Ectodermal cell (in vitro differentiated cells): ENCODE data around the gene GTF3C5.
"Not testable (repeated sequence)": the region's sequence is repeated elsewhere in the genome, so short reads cannot be mapped to it uniquely, and the experiment has no call there.

Experiments used
- H3K27ac ChIP-seq: 2 replicates; pipeline ENCODE4 v1.7.0; 2013; ENCODE audit warnings: mild to moderate bottlenecking, low read depth, low read length; ENCODE audit not compliant: insufficient read depth, poor library complexity, severe bottlenecking
- H3K27me3 ChIP-seq: 2 replicates; pipeline ENCODE4 v1.7.0; 2013; ENCODE audit warnings: mild to moderate bottlenecking, low read length; ENCODE audit not compliant: insufficient read depth, control insufficient read depth, poor library complexity, severe bottlenecking
- H3K36me3 ChIP-seq: one replicate; pipeline ENCODE4 v1.7.0; 2013; ENCODE audit warnings: low read length; ENCODE audit not compliant: control insufficient read depth, insufficient read depth
- H3K4me1 ChIP-seq: one replicate; pipeline ENCODE4 v1.7.0; 2013; ENCODE audit warnings: low read length; ENCODE audit not compliant: control insufficient read depth, insufficient read depth
- H3K4me3 ChIP-seq: 2 replicates; pipeline ENCODE4 v1.7.0; 2013; ENCODE audit warnings: low read depth, low read length, control low read depth; ENCODE audit not compliant: insufficient read depth
- H3K9me3 ChIP-seq: 2 replicates; pipeline ENCODE4 v1.7.0; 2013; ENCODE audit warnings: mild to moderate bottlenecking, low read length, moderate library complexity; ENCODE audit not compliant: control insufficient read depth
- WGBS, 2 experiments: methylation state at CpG; one replicate each; pipeline ENCODE4 v1.1.7; 2013; ENCODE audit warnings: missing lambda C conversion rate in 2 of 2; 5-methylcytosine and 5-hydroxymethylcytosine counted together

The GTF3C5 gene

DNA sequence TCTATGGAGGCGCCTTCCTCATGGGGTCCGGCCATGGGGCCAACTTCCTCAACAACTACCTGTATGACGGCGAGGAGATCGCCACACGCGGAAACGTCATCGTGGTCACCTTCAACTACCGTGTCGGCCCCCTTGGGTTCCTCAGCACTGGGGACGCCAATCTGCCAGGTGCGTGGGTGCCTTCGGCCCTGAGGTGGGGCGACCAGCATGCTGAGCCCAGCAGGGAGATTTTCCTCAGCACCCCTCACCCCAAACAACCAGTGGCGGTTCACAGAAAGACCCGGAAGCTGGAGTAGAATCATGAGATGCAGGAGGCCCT lies 34.2 kb downstream of the GTF3C5 start:
- WGBS, 2 experiments = 94 to 97% methylated on average over 17 of the region's 17 CpGs
- H3K27me3 ChIP-seq = no peaks in the 10 kb centered on the region
- no peaks in the 10 kb centered on the region for H3K9me3 ChIP-seq
- H3K4me1 ChIP-seq = peaks cover 11% of the 10 kb centered on the region
- H3K36me3 ChIP-seq = no peaks in the 10 kb centered on the region
- no peak overlapping the region for H3K27ac ChIP-seq
- no peak overlapping the region for H3K4me3 ChIP-seq

DNA sequence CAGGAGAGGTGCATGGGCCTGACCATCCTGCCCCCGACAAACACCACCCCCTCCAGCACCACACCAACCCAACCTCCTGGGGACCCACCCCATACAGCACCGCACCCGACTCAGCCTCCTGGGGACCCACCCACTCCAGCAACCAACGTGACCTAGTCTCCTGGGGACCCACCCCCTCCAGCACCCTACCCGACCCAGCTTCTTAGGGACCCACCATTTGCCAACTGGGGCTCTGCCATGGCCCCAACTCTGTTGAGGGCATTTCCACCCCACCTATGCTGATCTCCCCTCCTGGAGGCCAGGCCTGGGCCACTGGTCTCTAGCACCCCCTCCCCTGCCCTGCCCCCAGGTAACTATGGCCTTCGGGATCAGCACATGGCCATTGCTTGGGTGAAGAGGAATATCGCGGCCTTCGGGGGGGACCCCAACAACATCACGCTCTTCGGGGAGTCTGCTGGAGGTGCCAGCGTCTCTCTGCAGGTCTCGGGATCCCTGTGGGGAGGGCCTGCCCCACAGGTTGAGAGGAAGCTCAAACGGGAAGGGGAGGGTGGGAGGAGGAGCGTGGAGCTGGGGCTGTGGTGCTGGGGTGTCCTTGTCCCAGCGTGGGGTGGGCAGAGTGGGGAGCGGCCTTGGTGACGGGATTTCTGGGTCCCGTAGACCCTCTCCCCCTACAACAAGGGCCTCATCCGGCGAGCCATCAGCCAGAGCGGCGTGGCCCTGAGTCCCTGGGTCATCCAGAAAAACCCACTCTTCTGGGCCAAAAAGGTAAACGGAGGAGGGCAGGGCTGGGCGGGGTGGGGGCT lies 35.6 kb downstream of the GTF3C5 start:
- no peaks in the 10 kb centered on the region for H3K27me3 ChIP-seq
- 95 to 96% methylated on average over 25 of the region's 25 CpGs for WGBS, 2 experiments
- peaks cover 2% of the 10 kb centered on the region for H3K4me1 ChIP-seq
- no peak overlapping the region for H3K4me3 ChIP-seq
- H3K9me3 ChIP-seq = no peaks in the 10 kb centered on the region
- H3K36me3 ChIP-seq = no peaks in the 10 kb centered on the region
- H3K27ac ChIP-seq = no peak overlapping the region

DNA sequence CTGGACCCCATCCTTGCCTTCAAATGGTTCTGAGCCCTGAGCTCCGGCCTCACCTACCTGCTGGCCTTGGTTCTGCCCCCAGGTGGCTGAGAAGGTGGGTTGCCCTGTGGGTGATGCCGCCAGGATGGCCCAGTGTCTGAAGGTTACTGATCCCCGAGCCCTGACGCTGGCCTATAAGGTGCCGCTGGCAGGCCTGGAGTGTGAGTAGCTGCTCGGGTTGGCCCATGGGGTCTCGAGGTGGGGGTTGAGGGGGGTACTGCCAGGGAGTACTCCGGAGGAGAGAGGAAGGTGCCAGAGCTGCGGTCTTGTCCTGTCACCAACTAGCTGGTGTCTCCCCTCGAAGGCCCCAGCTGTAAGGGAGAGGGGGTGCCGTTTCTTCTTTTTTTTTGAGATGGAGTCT lies 36.2 kb downstream of the GTF3C5 start:
- 96% methylated on average over 11 of the region's 11 CpGs for WGBS, 2 experiments
- Histone ChIP-seq H3K27ac (no peak overlapping the region), H3K9me3 (no peaks in the 10 kb centered on the region), H3K4me1 (no peaks in the 10 kb centered on the region), H3K27me3 (no peaks in the 10 kb centered on the region), H3K4me3 (no peak overlapping the region), H3K36me3 (no peaks in the 10 kb centered on the region)

DNA sequence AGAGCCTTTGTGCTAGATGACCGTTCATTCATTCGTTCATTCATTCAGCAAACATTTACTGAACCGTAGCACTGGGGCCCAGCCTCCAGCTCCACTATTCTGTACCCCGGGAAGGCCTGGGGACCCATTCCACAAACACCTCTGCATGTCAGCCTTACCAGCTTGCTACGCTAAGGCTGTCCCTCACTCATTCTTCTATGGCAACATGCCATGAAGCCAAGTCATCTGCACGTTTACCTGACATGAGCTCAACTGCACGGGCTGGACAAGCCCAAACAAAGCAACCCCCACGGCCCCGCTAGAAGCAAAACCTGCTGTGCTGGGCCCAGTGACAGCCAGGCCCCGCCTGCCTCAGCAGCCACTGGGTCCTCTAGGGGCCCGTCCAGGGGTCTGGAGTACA lies 37.0 kb downstream of the GTF3C5 start:
- no peaks in the 10 kb centered on the region for H3K36me3 ChIP-seq
- H3K27me3 ChIP-seq = no peaks in the 10 kb centered on the region
- H3K9me3 ChIP-seq = no peaks in the 10 kb centered on the region
- WGBS, 2 experiments = 86 to 91% methylated on average over 11 of the region's 11 CpGs
- H3K4me1 ChIP-seq = no peaks in the 10 kb centered on the region
- no peak overlapping the region for H3K27ac ChIP-seq
- no peak overlapping the region for H3K4me3 ChIP-seq

DNA sequence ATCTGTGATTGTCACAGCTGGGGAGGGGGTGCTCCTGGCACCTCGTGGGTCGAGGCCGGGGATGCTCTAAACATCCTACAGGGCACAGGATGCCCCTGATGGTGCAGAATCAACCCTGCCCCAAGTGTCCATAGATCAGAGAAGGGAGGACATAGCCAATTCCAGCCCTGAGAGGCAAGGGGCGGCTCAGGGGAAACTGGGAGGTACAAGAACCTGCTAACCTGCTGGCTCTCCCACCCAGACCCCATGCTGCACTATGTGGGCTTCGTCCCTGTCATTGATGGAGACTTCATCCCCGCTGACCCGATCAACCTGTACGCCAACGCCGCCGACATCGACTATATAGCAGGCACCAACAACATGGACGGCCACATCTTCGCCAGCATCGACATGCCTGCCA lies 37.6 kb downstream of the GTF3C5 start:
- H3K4me1 ChIP-seq = not testable (repeated sequence)

DNA sequence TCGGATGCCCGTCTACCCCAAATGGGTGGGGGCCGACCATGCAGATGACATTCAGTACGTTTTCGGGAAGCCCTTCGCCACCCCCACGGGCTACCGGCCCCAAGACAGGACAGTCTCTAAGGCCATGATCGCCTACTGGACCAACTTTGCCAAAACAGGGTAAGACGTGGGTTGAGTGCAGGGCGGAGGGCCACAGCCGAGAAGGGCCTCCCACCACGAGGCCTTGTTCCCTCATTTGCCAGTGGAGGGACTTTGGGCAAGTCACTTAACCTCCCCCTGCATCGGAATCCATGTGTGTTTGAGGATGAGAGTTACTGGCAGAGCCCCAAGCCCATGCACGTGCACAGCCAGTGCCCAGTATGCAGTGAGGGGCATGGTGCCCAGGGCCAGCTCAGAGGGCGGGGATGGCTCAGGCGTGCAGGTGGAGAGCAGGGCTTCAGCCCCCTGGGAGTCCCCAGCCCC lies 39.7 kb downstream of the GTF3C5 start:
- H3K27ac ChIP-seq, H3K4me3 ChIP-seq, H3K4me1 ChIP-seq, H3K27me3 ChIP-seq, H3K9me3 ChIP-seq, H3K36me3 ChIP-seq: not testable (repeated sequence)
- 95% methylated on average over 17 of the region's 17 CpGs for WGBS, 2 experiments

More for the DNA sequence above, 37.6 kb downstream of the GTF3C5 start:
- not testable (repeated sequence) for H3K36me3 ChIP-seq, H3K27me3 ChIP-seq, H3K27ac ChIP-seq, H3K9me3 ChIP-seq, H3K4me3 ChIP-seq
- WGBS, 2 experiments = 100% methylated on average over 1 of the region's 15 CpGs

DNA sequence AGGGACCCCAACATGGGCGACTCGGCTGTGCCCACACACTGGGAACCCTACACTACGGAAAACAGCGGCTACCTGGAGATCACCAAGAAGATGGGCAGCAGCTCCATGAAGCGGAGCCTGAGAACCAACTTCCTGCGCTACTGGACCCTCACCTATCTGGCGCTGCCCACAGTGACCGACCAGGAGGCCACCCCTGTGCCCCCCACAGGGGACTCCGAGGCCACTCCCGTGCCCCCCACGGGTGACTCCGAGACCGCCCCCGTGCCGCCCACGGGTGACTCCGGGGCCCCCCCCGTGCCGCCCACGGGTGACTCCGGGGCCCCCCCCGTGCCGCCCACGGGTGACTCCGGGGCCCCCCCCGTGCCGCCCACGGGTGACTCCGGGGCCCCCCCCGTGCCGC lies 40.2 kb downstream of the GTF3C5 start:
- not testable (repeated sequence) for H3K4me1 ChIP-seq, H3K36me3 ChIP-seq, H3K4me3 ChIP-seq, H3K27me3 ChIP-seq, H3K9me3 ChIP-seq, H3K27ac ChIP-seq
- WGBS, 2 experiments = 97 to 98% methylated on average over 13 to 16 of the region's 31 CpGs

DNA sequence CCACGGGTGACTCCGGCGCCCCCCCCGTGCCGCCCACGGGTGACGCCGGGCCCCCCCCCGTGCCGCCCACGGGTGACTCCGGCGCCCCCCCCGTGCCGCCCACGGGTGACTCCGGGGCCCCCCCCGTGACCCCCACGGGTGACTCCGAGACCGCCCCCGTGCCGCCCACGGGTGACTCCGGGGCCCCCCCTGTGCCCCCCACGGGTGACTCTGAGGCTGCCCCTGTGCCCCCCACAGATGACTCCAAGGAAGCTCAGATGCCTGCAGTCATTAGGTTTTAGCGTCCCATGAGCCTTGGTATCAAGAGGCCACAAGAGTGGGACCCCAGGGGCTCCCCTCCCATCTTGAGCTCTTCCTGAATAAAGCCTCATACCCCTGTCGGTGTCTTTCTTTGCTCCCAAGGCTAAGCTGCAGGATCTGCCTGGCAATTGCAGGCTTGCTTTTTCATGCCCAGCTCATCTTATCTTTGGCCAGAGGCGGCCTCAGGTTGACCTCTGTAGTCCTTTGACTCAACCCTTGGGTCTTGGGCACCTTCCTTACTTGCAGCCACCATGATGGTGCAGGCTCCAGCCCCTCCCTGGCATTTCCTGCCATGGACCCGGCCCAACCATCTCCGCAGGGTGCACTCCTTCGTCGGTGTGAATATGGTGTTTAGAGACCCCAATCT lies 40.8 kb downstream of the GTF3C5 start:
- 95 to 96% methylated on average over 33 of the region's 33 CpGs for WGBS, 2 experiments
- no peaks in the 10 kb centered on the region for H3K27me3 ChIP-seq
- H3K27ac ChIP-seq = no peak overlapping the region
- no peaks in the 10 kb centered on the region for H3K36me3 ChIP-seq
- H3K4me3 ChIP-seq = no peak overlapping the region
- H3K4me1 ChIP-seq = no peaks in the 10 kb centered on the region
- H3K9me3 ChIP-seq = no peaks in the 10 kb centered on the region

DNA sequence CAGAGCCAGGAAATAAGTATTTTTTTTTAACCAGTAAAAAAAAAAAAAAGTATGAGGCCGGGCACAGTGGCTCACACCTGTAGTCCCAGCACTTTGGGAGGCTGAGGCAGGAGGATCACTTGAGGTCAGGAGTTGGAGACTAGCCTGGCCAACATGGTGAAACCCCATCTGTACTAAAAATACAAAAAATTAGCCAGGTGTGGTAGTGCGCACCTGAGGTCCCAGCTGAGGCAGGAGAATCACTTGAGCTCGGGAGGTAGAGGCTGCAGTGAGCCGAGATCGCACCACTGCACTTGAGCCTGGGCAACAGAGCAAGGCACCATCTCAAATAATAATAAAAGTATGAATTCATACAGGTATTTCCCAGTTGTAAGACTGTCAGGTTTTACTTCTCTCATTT lies 41.4 kb downstream of the GTF3C5 start:
- WGBS, 2 experiments = 92 to 94% methylated on average over 5 of the region's 5 CpGs
- not testable (repeated sequence) for H3K4me1 ChIP-seq, H3K27me3 ChIP-seq, H3K36me3 ChIP-seq, H3K4me3 ChIP-seq, H3K9me3 ChIP-seq, H3K27ac ChIP-seq

DNA sequence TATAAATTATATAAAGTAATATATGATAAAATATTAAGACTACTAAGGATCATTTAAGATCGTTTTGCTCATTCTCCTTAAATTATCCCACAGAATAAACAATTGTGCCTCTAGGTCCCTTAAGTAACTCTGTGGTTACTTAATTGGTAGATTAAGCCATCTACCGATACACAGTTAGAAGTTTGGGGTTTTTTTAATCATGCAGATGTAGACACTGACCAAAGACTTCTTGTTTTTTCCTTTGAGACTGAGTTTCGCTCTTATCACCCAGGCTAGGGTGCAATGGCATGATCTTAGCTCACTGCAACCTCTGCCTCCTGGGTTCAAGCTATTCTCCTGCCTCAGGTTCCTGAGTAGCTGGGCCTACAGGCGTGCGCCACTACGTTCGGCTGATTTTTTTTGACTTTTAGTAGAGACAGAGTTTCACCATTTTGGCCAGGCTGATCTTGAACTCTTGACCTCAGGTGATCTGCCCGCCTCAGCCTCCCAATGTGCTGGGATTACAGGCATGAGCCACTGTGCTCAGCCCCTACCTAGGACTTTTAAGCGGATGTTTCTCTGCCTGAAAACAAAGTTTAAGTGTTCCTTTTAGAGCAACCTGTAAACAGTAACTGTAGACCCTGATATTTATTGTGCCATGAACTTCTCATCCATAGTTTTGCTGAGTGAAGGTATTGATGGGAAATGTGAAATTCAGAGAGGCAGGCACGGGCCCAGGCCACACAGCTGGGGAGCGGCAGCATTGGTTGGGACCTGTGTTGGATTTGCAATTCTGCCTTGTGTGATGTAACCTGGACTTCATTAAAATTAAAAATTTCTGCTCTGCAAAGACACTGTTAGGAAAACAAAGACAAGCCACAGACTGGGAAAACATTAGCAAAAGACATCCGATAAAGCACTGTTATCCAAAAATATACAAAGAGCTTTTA lies 42.6 kb downstream of the GTF3C5 start:
- no peak overlapping the region for H3K4me3 ChIP-seq
- 92 to 94% methylated on average over 11 of the region's 12 CpGs for WGBS, 2 experiments
- H3K36me3 ChIP-seq = no peaks in the 10 kb centered on the region
- H3K27me3 ChIP-seq = no peaks in the 10 kb centered on the region
- no peak overlapping the region for H3K27ac ChIP-seq
- H3K9me3 ChIP-seq = no peaks in the 10 kb centered on the region
- H3K4me1 ChIP-seq = no peaks in the 10 kb centered on the region
